MM.1S (cell line): ENCODE measurements around the gene TBL1XR1.

ENCODE experiments used
- CTCF ChIP-seq: fragments of 300-600 bp; sonication (generic); IDR thresholded peaks from 2 replicates; pipeline ENCODE4 v1.5.1; 2016; ENCODE audit warnings: antibody characterized with exemption, low read length, mixed read lengths
- EZH2 ChIP-seq: fragments of 300-600 bp; sonication (generic); optimal IDR thresholded peaks from 2 replicates; pipeline ENCODE3; 2017; ENCODE audit warnings: low read depth, mild to moderate bottlenecking, antibody characterized with exemption, low read length, mixed read lengths
- EZH2phosphoT487 ChIP-seq: fragments of 300-600 bp; sonication (generic); IDR thresholded peaks from 2 replicates; pipeline ENCODE4 v1.6.1; 2018; ENCODE audit warnings: antibody characterized with exemption, low read length

- TF ChIP-seq CTCF (no peak), EZH2phosphoT487 (no peak), EZH2 (no peak)
These were observed 204.7 kb downstream of the TBL1XR1 start for GRCh38 chr3:176992565-176992964.
